GM04503 (cell line): ENCODE data around the gene KLRG1.
A peak's percentile ranks its signal among the peaks of the same experiment; 100 is the strongest.

Source experiments
- DNase-seq: peaks from one replicate; pipeline ENCODE4 v3.0.0-alpha.2; 2012; ENCODE audit warnings: low read depth

The KLRG1 gene

GRCh38 chr12:8987163-8987562, 2.2 kb upstream of the KLRG1 start:
- no peak for DNase-seq

- no peak for DNase-seq
Measured at GRCh38 chr12:8987685-8988084, 1.7 kb upstream of the KLRG1 start.

- no peak for DNase-seq
Measured at GRCh38 chr12:8991371-8992345, 2.3 kb downstream of the KLRG1 start.

GRCh38 chr12:8993827-8994226, 4.5 kb downstream of the KLRG1 start:
- no peak for DNase-seq

- no peak for DNase-seq
Measured at GRCh38 chr12:8995021-8995775, 5.9 kb downstream of the KLRG1 start.

GRCh38 chr12:8996682-8997405, 7.5 kb downstream of the KLRG1 start:
- peak; percentile 11 for DNase-seq

- DNase-seq, result no peak
Measured at GRCh38 chr12:9001233-9001632, 11.9 kb downstream of the KLRG1 start.

- no peak for DNase-seq
Measured at GRCh38 chr12:9002335-9002734, 13.0 kb downstream of the KLRG1 start.

- no peak for DNase-seq
Measured at GRCh38 chr12:9022592-9022991, 33.2 kb downstream of the KLRG1 start.

GRCh38 chr12:9024512-9024911, 35.2 kb downstream of the KLRG1 start:
- no peak for DNase-seq

GRCh38 chr12:9027161-9028059, 38.1 kb downstream of the KLRG1 start:
- no peak for DNase-seq

- no peak for DNase-seq
Measured at GRCh38 chr12:9030776-9031175, 41.4 kb downstream of the KLRG1 start.

- no peak for DNase-seq
Measured at GRCh38 chr12:9032202-9032964, 43.0 kb downstream of the KLRG1 start.

GRCh38 chr12:9033265-9033887, 44.0 kb downstream of the KLRG1 start:
- no peak for DNase-seq

GRCh38 chr12:9034095-9034494, 44.7 kb downstream of the KLRG1 start:
- no peak for DNase-seq

- DNase-seq, result no peak
Measured at GRCh38 chr12:9036227-9036626, 46.9 kb downstream of the KLRG1 start.

- DNase-seq, result no peak
Measured at GRCh38 chr12:9037431-9037830, 48.1 kb downstream of the KLRG1 start.

GRCh38 chr12:9039397-9039977, 50.1 kb downstream of the KLRG1 start:
- DNase-seq, result peak; percentile 4

- DNase-seq, result no peak
Measured at GRCh38 chr12:9040484-9041186, 51.3 kb downstream of the KLRG1 start.
